HG03469 (cell line): ENCODE data around the gene NDUFAF8.
"Not testable (repeated sequence)": the region's sequence is repeated elsewhere in the genome, so short reads cannot be mapped to it uniquely, and the experiment has no call there.

Experiments
- ATAC-seq: cut with Tn5 transposase; IDR thresholded peaks from one replicate; pipeline ENCODE4 v1.9.1; 2021; ENCODE audit warnings: mild to moderate bottlenecking, moderate library complexity, moderate number of reproducible peaks; ENCODE audit not compliant: unreplicated experiment

The NDUFAF8 gene

GRCh38 chr17:81222906-81223761 lies 16.0 kb upstream of the NDUFAF8 start, which contains the start of gene CEP131:
TSS of gene CEP131 (minus strand) at chr17:81222965. CDS start at chr17:81220056, 2,909 bp downstream.
- ATAC-seq: peak; percentile 77

GRCh38 chr17:81223762-81224130 lies 15.4 kb upstream of the NDUFAF8 start:
- no peak for ATAC-seq

DNA sequence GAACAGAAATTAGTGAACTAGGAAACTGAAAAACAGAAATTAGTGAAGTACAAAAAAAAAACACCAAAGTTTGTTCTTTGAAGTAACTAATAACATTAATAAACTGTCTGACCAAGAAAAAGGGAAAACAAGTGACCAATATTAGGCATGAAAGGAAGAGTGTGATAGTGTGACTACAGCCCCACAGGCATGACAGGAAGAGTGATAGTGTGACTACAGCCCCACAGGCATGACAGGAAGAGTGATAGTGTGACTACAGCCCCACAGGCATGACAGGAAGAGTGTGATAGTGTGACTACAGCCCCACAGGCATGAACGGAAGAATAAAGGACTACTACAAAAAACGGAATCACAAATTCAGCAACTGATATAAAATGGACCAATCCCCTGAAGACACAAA lies 11.5 kb upstream of the NDUFAF8 start:
- not testable (repeated sequence) for ATAC-seq

DNA sequence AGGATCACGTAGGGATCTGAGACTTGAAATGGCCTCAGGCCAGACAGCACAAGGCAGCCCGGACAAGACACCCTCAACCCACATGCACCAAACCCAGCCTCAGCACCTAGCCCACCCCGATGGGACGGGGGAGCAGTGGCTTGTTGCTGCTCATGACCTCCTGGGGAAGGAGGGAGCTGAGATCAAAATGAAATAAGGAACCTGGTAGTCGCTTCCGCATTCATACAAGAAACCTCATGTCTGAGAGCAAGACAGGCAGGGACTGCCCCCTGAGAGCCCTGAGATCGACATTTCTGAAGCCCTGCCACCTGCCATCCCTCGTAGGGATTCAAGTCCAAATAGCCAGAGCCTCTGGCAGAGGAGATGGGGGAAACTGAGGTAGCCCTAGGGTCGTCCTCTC lies 10.7 kb upstream of the NDUFAF8 start:
- ATAC-seq: no peak

GRCh38 chr17:81228834-81229665 lies 10.1 kb upstream of the NDUFAF8 start:
- no peak for ATAC-seq

GRCh38 chr17:81229666-81229920 lies 9.5 kb upstream of the NDUFAF8 start:
- ATAC-seq: no peak

DNA sequence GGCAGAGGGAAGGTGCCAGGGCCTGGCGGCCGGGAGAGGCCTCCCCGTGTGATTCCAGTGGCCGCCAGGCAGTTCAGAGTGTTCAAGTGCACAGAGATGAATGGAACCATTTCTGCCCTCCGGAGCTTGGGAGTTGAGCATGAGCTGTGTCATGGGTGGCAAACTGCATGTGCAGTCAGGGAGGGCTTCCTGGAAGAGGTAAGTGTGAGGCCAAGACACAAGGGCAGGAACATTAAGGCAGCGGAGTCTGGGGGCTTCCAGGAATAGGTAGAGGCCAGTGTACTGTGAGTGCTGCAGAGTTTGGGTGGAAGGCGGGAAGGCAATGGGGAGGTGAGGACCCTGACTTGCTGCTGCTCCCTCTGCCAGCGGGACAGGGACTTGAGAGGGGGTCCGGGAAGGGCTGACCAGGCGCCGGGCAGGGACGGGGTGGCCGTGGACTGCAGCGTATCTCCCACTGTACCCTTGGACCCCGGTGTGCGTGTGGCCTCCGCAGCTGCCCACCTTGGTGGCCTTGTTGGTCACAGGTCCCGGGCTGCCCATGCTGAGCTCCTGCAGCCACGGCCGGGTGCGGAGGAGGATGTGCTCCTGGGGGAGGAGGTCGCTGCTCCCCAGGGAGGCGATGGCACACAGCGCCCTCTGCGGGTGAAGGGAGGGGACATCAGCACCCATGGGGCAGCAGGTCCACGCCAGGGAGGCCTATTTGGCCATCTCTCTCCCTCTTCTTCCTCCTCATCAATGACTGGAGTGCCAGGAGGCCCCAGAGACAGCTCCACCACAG lies 8.9 kb upstream of the NDUFAF8 start:
- ATAC-seq: no peak

DNA sequence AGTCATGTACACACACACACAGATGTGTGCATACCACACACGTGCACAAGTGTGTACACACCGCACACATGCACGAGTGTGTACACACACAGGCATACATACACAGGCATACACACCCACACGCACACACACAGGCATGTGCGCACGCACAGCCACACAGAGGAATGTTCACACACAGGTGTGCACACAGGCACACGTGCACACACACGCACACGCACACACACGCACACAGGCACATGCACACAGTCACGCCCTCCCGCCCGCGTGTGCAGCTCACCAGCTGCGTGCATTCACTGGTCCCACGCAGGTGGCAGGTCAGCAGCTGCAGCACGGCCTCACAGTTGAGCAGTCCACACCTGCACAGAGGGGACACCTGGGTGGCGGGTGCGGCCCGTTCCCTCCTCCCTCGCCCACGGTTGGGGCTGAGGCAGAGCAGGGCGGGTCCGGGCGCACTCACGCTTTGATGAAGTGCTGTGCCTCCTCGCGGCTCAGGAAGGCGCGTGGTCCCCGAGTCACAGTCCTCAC lies 7.9 kb upstream of the NDUFAF8 start:
- no peak for ATAC-seq

GRCh38 chr17:81231766-81232581 lies 7.1 kb upstream of the NDUFAF8 start:
- ATAC-seq: no peak

DNA sequence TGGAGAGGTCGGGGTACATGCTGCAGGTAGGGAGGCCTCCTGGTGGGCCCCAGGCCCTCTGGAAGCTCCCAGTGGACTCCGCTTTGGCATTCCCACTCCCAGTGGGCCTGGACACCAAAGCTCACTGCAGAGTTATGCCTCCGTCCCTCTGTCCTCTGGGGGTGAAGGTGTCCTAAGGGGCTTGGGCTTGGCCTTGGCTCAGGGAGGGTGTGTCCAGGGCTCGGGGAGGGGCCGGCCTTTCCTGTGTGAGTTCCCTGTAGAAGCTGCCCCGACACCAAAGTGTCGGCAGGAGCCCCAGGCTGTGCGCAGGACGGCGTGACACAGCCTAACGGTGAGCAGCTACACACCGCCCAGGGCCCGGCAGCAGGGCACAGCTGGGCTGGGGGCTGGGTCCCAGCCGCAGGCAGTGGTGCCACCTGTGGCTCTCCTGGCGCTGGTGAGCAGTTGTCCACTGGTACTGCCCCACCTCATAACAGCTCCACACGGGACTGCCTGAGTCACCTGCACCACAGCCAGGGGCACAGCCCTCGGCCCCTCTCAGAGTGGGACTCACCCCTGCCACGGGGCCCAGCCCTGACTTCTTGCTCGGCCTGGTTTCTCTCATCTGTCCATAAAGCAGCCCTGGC lies 6.4 kb upstream of the NDUFAF8 start:
- no peak for ATAC-seq

DNA sequence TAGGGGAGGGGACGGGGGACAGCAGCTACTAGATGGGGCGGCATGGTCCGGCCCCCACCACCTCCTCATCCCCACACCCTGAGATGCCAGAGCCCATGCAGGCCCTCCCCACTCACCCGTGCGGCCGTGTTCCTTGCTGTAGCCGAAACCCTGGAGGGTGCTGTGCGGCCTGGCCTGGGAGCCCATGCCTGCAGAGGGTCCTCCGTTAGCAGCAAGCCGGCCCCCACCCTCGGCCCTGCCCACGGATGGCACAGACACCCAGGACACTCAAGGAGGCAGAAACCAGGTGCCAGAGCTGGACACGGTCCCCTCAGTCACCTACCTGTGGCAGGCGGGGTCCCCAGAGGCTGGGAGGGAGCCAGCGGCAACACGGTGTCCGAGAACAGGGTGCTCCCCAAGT lies 5.8 kb upstream of the NDUFAF8 start:
- no peak for ATAC-seq

DNA sequence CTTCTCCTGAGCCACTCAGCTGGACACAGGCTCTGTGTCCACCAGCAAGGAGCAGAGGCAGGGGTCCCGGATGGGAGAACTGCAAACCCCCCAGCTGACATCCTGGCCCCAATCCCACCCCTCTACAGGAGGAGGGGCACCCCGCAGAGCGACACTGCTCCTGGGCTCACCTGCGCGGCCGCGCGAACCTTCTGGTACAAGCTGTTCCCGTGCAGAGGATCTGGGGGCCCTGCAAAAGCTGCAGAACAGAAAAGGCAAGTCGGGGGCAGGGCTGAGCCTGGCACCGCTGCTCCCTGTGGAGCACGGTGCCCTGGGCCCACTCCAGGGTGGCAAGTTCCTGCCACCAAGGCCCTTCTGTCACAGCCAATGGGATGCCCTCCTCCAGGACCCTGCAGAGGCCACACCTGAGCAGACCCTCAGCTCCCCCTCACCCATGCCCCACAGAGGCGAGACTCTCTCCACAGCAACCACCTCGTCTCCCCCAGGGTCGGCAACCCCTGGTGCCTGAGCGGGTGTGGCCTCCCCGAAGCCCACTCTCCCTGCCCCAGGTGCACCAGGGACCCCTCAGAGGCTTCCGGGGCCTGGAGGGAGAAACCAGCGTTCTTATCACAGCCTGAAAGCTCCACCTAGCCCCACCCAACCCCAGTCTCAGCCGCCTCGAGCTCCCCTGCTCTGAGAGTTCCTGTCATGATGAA lies 5.2 kb upstream of the NDUFAF8 start:
- ATAC-seq: no peak

DNA sequence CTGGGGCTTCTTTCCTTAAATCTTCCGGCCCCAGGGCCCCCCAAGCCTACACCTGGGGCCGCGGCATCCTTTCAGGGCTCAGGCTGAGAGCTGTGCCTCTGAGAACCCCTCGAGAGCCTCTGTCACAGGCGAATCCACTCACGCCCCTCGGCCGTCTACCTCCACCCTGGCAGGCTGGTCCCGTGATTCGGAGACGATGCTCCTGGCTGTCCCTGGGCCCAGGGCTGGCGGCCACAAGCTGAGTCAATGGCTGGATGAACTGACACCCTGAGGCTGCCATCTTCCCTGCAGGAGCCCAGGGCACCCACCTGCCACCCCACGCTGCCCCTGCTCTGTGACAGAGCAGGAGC lies 4.6 kb upstream of the NDUFAF8 start:
- ATAC-seq: no peak

DNA sequence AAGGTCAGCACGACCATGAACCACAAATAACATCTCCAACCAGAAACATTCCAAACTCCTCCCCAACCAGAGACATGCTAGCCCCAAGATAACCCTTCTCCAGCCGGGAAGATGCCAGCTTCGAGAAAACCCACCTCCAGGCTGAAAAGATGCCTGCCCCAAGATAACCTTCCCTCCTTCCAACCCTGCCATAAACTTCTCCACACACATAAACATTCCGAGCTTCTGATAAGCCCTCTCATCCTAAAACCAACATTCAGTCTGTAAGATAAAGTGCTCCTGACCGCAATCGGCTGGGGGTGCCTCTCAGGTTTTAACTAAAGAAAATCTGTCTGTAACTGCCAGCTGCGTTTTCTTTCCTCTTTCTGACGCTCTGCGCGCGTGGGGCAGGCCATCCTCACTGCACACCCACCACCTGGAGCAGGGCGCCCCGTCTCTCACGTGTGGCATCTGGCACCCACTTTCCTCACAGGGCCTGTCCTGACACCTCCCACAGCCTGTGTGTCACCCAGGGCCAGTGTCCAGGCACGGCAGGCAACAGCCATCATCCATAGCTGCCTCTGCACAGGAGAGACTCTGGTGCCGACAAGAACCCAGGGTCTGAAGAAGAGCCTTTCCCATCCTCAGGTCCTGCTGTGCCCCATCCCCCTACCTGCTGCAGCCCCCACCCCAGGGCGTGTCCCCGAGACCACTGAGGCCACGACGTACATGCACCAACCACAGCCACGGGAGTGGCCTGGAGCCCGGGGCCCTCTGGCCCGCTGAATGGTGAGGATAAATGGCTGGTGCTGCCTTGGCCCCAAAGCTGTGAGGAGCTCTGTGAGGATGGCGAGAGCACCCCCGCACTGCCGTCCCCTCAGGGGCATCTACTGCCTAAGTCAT lies 3.9 kb upstream of the NDUFAF8 start:
- ATAC-seq: no peak

- ATAC-seq: no peak
Measured at GRCh38 chr17:81235822-81236740, 3.0 kb upstream of the NDUFAF8 start.

DNA sequence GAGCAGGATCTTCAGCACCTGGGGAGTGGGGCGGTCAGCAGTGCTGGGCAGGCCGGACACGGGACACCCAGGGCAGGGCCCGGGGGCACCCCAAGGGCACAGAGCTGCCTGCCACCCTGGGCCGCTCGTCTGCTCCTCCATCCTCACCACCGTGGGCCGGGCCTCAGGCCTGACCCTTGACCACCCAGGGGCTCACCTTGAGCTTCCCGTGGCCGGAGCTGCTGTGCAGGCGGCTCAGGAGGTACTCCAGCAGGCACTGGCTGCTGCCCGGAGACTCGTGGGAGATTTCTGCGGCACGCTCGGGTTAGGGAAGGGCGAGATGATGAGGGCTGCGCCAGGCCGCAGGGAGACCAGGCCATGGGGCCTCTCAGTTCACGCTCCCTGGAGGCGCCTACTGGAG lies 2.3 kb upstream of the NDUFAF8 start:
- no peak for ATAC-seq
